MV-4-11 (cell line): Measurements from ENCODE around the gene NREP.

ENCODE experiments used
- DNase-seq: peaks from one replicate; lab custom pipeline; 2025; lab: John Stamatoyannopoulos, UW

Gene NREP

DNA sequence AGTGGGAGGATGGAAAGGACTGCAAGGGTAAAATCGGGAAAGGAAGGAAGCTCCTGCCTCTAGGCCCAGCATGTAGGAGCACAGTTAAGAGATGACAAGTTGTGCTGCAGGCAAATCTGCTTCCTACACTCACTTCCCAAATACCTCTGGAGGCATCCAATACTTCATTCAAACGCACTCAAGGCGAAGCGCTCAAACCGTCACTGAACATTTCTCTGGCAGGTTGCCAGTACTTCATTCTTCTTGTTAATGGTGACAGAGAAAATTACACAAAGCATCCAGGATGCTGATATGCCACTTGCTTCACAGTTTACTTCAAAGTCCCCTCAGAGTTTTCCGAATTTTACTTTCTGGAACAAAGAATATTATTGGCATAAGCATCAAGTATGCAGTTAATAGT lies 59.8 kb downstream of the NREP start:
- DNase-seq, result no peak

- no peak for DNase-seq
These were observed 61.0 kb downstream of the NREP start for GRCh38 chr5:111695991-111696390.

- peak; percentile 15 for DNase-seq
These were observed 62.9 kb downstream of the NREP start for GRCh38 chr5:111694133-111694532.

GRCh38 chr5:111691914-111692313 lies 65.1 kb downstream of the NREP start:
- DNase-seq, result no peak

DNA sequence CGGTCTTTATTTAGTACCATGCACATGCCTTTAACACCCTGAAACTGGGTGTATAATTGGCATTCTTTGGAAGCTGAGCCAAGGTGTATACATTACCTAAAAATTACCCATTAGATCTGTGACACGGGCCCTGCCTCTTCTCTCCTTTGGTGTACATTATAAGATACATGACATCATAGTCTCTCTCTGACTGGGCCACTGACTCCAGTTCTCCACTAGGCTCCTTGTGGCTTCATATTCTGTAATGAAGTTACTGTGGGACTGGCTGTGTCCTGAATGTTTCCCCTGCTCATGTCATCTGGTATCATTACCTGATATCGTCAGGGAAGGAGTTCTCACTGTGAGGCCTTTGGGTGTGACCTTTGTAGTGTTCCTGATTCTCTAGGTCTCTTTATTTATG lies 65.5 kb downstream of the NREP start:
- no peak for DNase-seq

DNA sequence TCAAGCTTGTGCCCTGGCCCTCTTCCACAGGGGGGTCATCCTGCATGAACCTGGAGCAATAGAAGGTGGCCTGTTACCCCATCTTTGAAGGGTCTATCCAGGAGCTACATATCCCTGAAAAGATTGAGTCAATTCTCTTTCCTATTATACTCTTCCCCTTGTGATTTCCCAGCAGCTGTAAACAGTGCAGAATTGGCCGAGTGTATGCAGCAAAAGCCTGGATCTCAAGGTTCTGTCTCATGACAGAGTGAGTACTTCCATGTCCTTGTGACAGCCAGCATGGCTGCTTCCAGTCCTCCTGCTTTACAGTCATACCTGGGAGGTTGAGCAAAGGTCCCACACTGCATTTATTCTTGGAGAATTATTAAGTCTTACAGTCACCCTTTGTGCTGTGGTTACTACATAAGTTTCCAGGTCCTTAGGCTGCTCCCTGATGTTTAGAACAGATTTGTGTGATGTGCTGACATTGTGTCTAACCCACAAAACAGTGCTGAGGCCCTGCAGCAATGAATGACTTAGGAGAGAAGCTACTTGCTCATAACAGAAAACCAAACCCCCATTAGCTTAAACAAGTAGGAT lies 67.5 kb downstream of the NREP start:
- DNase-seq, result no peak

DNA sequence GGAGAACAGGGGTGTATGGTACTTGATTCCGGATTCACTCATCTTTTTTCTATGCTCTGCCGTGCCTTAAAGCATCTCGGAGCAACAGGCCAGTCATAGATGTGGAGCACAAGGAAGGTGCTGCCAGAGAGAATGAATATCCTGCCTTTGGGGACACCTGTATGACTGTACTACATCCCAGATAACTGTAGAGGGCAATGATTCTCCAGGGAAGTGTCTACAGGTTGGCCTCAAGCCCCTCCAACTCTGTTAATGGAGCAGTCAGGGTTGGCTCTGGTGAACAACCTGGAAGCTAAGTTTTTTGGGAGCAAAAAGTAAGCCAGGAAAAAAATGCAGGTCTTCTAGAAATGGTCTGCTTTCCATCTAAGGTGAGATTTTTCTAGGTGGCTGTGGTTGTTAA lies 71.0 kb downstream of the NREP start:
- no peak for DNase-seq

DNA sequence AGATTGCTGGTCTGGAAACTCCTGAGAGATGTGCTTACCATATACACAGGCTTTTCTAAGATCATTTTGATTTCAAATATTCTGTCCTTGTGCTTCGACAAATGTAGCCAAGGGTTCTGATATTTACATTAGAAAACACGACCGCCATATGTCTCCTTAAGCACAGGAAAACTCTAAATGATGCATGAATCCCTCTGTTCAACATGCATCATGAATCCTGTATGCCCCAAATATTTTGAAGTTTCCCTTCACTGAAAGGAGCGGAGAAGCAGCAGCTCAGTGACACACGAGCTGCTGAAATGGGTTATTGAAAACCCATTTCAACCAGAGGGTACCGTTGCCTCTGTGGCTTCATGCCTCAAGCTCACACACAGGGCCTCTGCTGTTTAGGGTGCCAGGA lies 74.4 kb downstream of the NREP start:
- no peak for DNase-seq

DNA sequence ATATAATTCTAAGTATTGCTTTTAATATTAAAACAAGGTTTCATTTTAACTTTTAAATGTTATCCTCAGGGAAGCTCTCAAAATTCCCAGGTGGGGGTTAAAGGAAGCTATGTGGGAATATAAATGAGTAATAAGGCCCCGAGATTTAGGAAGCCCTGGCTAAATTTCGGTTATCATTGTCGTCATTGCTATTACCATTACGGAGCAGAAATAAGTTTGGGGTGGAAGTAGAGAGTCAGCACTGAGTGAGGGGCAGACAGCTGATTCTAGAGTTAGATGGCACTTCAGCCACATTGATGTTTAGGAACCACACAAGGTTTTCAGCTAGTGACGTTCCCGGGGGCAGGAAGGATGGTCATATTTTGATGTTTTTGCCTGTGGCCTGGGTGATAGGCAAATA lies 74.9 kb downstream of the NREP start:
- no peak for DNase-seq

DNA sequence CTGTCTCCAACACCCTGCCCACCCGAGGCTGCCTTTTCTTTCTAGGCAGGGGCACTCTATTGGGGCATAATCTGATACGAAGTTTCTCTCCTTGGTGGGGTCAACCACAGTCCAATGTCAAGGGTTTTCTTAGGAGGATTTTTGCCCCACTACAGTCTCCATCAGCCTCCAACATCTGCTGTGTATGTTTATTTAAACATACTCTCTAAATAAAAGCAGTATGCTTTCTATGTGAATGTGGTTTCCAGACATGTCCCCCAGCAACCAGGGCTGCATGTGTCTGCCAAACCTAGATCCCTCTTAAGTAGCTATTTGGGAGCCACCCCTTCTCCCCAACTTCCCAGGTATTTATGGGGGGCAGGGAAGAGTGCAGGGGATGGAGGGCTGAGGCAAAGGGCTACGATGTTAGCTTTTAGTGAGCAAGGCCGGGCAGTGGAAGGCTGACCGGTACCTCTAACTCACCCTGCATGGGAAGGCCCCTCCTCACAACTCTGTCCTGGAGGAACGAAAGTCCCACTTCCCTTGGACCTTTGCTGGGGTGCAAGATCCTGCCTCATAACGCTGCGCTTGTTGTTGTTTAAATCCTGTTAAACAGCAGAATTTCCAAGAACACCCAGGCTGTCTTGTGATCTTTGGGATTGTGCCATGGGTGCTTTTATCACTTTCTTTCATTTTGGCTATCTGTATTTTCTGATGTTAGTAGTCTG lies 75.4 kb downstream of the NREP start:
- no peak for DNase-seq

DNA sequence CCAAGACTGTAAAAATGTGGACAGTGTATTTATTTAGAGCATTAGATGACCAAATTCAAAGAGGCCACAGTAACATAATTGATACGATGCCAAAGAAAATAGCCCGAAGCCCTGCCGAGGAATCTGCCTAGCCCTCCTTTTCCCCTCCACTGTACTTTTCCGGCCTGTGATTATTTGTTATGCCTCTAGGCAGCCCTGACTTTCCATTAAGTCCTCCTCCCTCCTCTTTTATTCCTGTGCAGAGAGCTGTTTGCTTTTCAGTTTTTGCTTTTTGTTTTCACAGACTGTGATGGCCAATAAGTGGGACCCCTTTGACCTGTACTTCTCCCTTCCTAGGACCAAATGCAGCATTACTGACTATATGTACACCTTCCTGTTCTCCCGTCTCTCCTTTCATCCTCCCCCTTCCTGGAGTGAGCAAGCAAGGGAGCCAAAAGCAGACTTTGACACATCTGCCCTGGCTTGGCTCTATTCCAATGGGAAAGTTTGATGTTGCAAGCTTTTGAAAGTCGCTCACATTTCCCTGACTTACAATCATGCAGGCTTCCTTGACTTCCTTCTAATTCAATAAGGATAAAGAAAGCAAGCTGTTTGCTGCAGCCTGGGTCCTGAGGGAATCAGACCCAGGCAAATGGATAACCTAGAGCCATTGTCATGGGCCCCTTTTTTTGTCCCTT lies 76.1 kb downstream of the NREP start:
- DNase-seq, result no peak

DNA sequence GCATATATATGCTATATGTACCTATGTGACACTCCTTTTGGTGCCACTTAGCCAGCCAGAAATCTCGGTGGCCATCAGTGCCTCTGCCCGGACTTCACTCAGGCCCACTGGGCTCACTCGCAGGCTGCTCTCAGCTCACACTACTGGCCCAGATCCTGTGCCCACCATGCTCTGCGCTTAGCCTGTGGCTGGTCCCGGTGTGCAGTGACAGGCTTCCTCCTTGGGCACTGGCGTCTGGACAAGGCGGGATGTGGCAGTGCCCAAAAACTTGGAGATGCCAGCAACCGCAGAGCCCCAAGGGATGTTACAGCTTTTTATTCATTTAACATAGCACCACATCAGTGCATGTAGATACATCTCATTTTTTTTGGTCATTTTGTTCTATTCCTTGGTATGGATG lies 77.4 kb downstream of the NREP start:
- no peak for DNase-seq
